Measurements from ENCODE around the gene CMIP.
"Not testable (repeated sequence)": the region's sequence is repeated elsewhere in the genome, so short reads cannot be mapped to it uniquely, and the experiment has no call there.

The CMIP gene

GRCh38 chr16:81444448-81445121, at the start of gene CMIP:
CMIP (plus strand) TSS chr16:81444808.
- DNase-seq, result peak; percentile 77

- DNase-seq, result no peak
These were observed 49.5 kb upstream of the CMIP start for GRCh38 chr16:81394966-81395655.

GRCh38 chr16:81397058-81397878, 47.3 kb upstream of the CMIP start:
- no peak for DNase-seq

- no peak for DNase-seq
These were observed 46.6 kb upstream of the CMIP start for GRCh38 chr16:81397879-81398520.

GRCh38 chr16:81399909-81400308, 44.7 kb upstream of the CMIP start:
- DNase-seq, result no peak

- peak; percentile 11 for DNase-seq
These were observed 43.3 kb upstream of the CMIP start for GRCh38 chr16:81401035-81401950.

- no peak for DNase-seq
These were observed 41.4 kb upstream of the CMIP start for GRCh38 chr16:81403208-81403600.

GRCh38 chr16:81403601-81404391, 40.8 kb upstream of the CMIP start:
- peak; percentile 55 for DNase-seq

GRCh38 chr16:81405002-81405401, 39.6 kb upstream of the CMIP start:
- not testable (repeated sequence) for DNase-seq

- peak; percentile 83 for DNase-seq
These were observed 38.9 kb upstream of the CMIP start for GRCh38 chr16:81405702-81406113.

- no peak for DNase-seq
These were observed 36.1 kb upstream of the CMIP start for GRCh38 chr16:81408409-81408950.

GRCh38 chr16:81409016-81409556, 35.5 kb upstream of the CMIP start:
- no peak for DNase-seq

- DNase-seq, result peak; percentile 18
These were observed 33.8 kb upstream of the CMIP start for GRCh38 chr16:81410643-81411293.

- no peak for DNase-seq
These were observed 31.2 kb upstream of the CMIP start for GRCh38 chr16:81413245-81413990.

- no peak for DNase-seq
These were observed 28.9 kb upstream of the CMIP start for GRCh38 chr16:81415751-81416150.

- no peak for DNase-seq
These were observed 27.9 kb upstream of the CMIP start for GRCh38 chr16:81416749-81417148.

GRCh38 chr16:81417210-81417609, 27.4 kb upstream of the CMIP start:
- no peak for DNase-seq

GRCh38 chr16:81419806-81420205, 24.8 kb upstream of the CMIP start:
- no peak for DNase-seq

- no peak for DNase-seq
These were observed 23.5 kb upstream of the CMIP start for GRCh38 chr16:81421126-81421525.
